ENCODE results near the gene BRIP1.
"Not testable (repeated sequence)": the region's sequence is repeated elsewhere in the genome, so short reads cannot be mapped to it uniquely, and the experiment has no call there.

GRCh38 chr17:61894310-61894709 lies 31.0 kb upstream of the BRIP1 start:
- TF ChIP-seq POLR2A, CTCF (IDR thresholded peaks at IDR 0.05): not testable (repeated sequence)

All from uterus (tissue), 2 donors.